ENCODE data around the gene TMEM248.
A peak's percentile ranks its signal among the peaks of the same experiment; 100 is the strongest.
"Not testable (repeated sequence)": the region's sequence is repeated elsewhere in the genome, so short reads cannot be mapped to it uniquely, and the experiment has no call there.

Gene TMEM248

GRCh38 chr7:66920769-66921395, at the start of gene TMEM248:
TSS of gene TMEM248 (plus strand) at chr7:66921225. CDS start at chr7:66941866, 20,641 bp downstream.
- DNase-seq = peak; percentile 84 to 95 (median 88)

- DNase-seq = no peak
These were observed 47.5 kb upstream of the TMEM248 start for GRCh38 chr7:66873476-66873875.

- DNase-seq = no peak
These were observed 43.3 kb upstream of the TMEM248 start for GRCh38 chr7:66877577-66878300.

DNA sequence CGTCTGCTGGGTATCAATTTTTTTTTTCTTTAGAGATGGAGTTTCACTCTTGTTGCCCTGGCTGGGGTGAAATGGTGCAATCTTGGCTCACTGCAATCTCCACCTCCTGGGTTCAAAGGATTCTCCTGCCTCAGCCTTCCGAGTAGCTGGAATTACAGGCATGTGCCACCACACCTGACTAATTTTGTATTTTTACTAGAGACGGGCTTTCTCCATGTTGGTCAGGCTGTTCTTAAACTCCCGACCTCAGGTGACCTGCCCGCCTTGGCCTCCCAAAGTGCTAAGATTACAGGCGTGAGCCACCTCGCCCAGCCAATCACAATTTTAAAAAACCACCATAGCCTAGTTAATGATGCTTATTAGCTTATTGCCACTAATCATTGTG, 42.7 kb upstream of the TMEM248 start:
- DNase-seq = not testable (repeated sequence)

DNA sequence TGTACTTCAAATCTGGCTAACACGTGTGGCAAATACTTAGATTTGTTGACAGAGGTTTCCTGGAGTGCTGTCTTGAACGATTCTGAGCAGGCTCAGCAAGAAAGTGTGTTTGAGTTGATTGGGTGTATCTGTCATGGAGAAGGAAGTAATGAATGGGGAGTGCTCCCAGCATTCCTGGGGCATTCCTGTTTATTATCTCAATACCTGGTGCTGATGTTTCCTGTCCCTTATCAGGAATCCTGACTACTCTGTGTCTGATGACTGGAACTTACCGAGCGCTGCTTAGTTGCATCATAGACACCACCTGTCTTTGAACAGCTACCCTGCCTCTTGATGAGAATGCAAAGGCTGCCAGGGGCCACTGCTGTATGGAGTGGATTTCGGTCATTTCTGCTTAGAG, 41.0 kb upstream of the TMEM248 start:
- DNase-seq = no peak

GRCh38 chr7:66880577-66880976, 40.4 kb upstream of the TMEM248 start:
- not testable (repeated sequence) for DNase-seq

DNA sequence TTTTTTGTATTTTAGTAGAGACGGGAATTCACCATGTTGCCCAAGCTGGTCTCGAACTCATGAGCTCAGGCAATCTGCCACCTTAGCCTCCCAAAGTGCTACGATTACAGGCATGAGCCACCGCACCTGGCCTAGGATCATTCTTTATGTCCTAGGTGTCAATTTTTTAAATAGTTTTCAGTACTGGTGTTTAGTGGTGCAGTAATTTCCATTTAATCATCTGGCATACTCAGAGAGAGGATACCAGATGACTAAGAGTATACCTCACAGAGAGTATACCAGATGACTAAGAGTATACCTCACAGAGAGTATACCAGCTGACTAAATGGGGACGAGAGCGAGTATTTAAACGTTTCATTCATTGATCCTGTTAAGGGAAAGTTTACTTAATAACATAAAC, 37.3 kb upstream of the TMEM248 start:
- DNase-seq = no peak

DNA sequence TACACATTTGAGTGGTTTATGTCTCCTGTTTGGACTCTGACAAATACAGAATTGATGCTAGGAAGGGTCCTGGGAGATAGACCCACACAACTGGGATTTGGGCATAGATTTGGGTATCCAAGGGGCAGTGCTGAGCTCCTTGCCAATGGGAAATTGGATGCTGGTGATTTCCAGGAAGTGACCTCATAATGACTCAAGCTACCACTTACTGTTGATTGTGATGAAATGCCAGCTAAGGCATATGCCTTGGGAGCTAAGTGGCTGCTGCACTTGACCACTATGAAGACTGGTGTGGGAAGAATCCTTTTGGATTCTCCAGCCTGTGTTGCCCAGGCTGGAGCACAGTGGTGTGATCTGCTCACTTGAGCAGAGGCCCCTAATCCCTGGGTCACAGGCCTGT, 36.5 kb upstream of the TMEM248 start:
- not testable (repeated sequence) for DNase-seq

- no peak for DNase-seq
These were observed 34.9 kb upstream of the TMEM248 start for GRCh38 chr7:66886152-66886551.

- DNase-seq = not testable (repeated sequence)
These were observed 32.8 kb upstream of the TMEM248 start for GRCh38 chr7:66888223-66888622.

- no peak for DNase-seq
These were observed 26.5 kb upstream of the TMEM248 start for GRCh38 chr7:66894463-66895080.

DNA sequence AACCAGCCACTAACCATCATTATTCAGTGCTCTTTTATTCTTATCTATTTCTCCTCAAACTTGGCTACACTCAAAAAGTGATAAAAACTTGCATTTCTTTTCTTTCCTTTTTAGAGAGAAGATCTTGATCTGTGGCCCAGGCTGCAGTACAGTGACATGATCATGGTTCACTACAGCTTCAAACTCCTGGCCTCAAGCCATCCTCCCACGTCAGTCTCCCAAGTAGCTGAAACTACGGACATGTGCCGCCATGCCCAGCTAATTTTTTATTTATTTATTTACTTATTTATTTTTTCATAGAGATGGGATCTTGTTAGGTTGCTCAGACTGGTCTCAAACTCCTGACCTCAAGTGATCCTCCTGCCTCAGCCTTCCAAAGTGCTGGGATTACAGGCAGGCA, 24.6 kb upstream of the TMEM248 start:
- no peak for DNase-seq

DNA sequence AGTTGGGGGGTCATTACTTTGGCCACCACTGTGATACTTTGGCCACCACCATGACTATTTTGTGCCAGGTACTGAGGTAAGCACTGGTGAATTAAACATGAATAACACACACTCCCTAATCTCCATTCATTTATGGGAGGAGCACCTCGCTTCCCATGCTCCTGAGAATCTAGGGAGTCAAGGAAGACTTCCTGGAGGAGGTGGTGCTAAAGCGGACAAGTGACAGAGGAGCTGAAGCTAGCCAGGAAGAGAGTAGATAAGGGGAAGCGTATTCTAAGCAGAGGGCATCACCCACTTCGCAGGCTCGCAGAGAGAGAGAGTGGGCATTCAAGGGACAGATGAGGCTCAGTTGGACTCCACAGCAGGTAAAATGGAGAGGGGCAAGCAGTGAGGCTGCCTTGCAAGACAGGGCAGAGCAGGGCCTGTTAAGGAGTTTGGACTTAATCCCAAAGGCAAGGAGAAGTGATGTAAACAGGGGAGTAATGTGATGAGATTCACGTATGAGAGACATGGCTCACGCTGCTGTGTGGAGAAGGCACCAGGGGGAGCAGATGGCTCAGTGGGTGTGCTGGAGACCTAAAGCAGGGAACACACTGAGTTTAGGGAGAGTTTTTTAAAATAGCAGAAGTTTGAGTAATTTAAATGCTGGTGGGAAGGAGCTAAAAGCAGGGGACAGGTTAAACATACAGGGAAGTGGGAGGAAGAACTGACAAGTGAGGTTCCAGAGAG, 21.3 kb upstream of the TMEM248 start:
- DNase-seq = no peak

DNA sequence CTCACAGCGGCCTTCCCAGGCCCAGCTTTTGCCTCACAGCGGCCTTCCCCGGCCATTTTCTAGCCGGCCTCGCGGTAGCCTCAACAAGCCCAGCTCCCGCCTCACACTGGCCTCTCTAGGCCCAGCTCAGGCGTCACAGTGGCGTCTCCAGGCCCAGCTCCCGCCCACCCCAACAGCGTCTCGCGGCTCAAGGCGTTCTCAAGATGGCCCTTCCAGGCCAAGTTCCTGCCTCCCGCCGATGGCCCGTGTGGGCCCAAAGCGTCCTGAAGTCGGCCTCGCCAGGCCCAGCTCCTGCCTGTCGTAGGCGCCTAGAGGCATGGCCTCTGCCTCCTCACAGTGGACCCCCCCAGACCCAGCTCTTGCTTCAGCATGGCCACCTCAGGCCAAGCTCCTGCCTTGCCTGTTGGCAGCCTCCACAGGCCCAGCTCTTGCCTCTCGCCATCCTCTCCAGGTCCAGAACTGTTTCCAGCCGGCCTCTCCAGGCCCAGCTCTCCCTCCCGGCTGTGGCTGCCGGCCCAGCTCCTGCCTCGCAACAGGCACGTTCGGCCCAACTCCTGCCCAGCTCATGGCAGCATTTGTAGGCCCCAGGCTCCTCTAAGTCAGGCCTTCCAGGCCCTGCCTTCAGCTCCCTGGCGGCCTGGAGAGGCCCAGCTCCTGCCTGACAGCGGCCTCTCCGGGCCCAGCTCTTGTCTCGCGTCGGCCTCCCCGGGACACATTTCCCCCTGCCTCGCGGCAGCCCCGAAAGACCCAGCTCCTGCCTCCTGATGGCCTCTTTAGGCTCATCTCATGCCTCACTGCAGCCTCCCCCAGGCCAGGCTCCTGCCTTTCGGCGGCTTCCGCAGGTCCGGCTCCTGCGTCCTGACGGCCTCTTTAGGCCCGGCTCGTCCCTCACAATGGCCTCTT, 18.8 kb upstream of the TMEM248 start:
- DNase-seq = no peak

GRCh38 chr7:66902844-66903180, 18.2 kb upstream of the TMEM248 start:
- DNase-seq = no peak

DNA sequence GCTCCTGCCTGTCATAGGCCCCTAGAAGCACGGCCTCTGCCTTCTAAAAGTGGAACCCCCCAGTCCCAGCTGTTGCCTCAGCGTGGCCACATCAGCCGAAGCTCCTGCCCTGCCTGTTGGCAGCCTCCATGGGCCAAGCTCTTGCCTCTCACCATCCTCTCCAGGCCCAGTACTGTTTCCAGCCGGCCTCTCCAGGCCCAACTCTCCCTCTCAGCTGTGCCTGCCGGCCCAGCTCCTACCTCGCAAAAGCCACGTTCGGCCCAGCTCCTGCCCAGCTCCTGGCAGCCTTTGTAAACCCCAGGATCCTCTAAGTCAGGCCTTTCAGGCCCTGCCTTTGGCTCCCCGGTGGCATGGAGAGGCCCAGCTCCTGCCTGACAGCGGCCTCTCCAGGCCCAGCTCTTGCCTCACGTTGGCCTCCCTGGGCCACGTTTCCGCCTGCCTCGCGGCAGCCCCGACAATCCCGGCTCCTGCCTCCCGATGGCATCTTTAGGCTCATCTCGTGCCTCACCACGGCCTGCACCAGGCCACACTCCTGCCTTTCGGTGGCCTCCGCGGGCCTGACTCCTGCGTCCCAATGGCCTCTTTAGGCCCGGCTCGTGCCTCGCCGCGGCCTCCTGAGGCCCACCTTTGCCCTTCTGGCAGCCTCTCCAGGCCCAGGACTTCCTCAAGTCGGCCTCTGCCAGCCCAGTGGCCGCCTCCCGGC, 17.5 kb upstream of the TMEM248 start:
- DNase-seq = no peak

GRCh38 chr7:66904063-66904593, 16.9 kb upstream of the TMEM248 start:
- DNase-seq = no peak

DNA sequence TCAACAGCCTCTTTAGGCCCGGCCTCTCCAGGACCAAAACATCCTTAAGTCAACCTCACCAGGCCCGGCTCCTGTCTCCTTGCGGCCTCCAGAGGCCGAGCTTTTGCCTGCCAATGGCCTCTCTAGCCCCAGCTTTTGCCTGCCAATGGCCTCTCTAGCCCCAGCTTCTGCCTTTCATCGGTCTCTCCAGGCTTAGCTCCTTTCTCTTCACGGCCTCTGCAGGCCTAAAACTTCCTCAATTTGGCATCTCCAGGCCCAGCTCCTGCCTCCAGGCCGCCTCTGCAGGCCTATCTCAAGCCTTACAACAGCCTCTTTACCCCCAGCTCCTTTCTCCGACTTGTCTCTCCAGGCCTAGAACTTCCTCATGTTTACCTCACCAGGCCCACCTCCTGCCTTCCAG, 15.7 kb upstream of the TMEM248 start:
- DNase-seq = no peak

GRCh38 chr7:66905689-66906088, 15.3 kb upstream of the TMEM248 start:
- DNase-seq = no peak

GRCh38 chr7:66907731-66908130, 13.3 kb upstream of the TMEM248 start:
- DNase-seq = no peak

- not testable (repeated sequence) for DNase-seq
These were observed 12.4 kb upstream of the TMEM248 start for GRCh38 chr7:66908598-66908997.

- DNase-seq = no peak
These were observed 10.2 kb upstream of the TMEM248 start for GRCh38 chr7:66910789-66911188.

Data from stimulated activated naive CD4-positive, alpha-beta T cell (primary cell).